Suppressor macrophage treated with lipopolysaccharide for 4 hours (primary cell): ENCODE results near the gene PDGFRA.
"Not testable (repeated sequence)": the region's sequence is repeated elsewhere in the genome, so short reads cannot be mapped to it uniquely, and the experiment has no call there.

Experiments used
- DNase-seq: peaks from one replicate; pipeline ENCODE4 v3.0.0-alpha.2; 2020

Gene PDGFRA

GRCh38 chr4:54228056-54228527, 1.0 kb upstream of the PDGFRA start:
- peak; percentile 58 for DNase-seq

- no peak for DNase-seq
Observed at GRCh38 chr4:54228546-54228945, 547 bp upstream of the PDGFRA start.

GRCh38 chr4:54229631-54230483, 764 bp downstream of the PDGFRA start:
- DNase-seq: no peak

GRCh38 chr4:54230484-54231418, 1.7 kb downstream of the PDGFRA start:
- no peak for DNase-seq

- DNase-seq: no peak
Observed at GRCh38 chr4:54231419-54231767, 2.3 kb downstream of the PDGFRA start.

GRCh38 chr4:54231768-54232688, 2.9 kb downstream of the PDGFRA start:
- no peak for DNase-seq

- DNase-seq: peak; percentile 95
Observed at GRCh38 chr4:54233277-54233696, 4.2 kb downstream of the PDGFRA start.

GRCh38 chr4:54233697-54234496, 4.8 kb downstream of the PDGFRA start:
- DNase-seq: peak; percentile 92

- DNase-seq: no peak
Observed at GRCh38 chr4:54234497-54235205, 5.6 kb downstream of the PDGFRA start.

- not testable (repeated sequence) for DNase-seq
Observed at GRCh38 chr4:54236316-54236715, 7.2 kb downstream of the PDGFRA start.

GRCh38 chr4:54237770-54238169, 8.7 kb downstream of the PDGFRA start:
- no peak for DNase-seq

- DNase-seq: no peak
Observed at GRCh38 chr4:54238389-54238788, 9.3 kb downstream of the PDGFRA start.

GRCh38 chr4:54241268-54241823, 12.3 kb downstream of the PDGFRA start:
- not testable (repeated sequence) for DNase-seq

- DNase-seq: not testable (repeated sequence)
Observed at GRCh38 chr4:54243541-54243940, 14.4 kb downstream of the PDGFRA start.

GRCh38 chr4:54252312-54252711, 23.2 kb downstream of the PDGFRA start:
- DNase-seq: not testable (repeated sequence)

GRCh38 chr4:54254116-54254914, 25.2 kb downstream of the PDGFRA start:
- DNase-seq: no peak

GRCh38 chr4:54254915-54255246, 25.8 kb downstream of the PDGFRA start:
- DNase-seq: no peak

GRCh38 chr4:54255881-54256280, 26.8 kb downstream of the PDGFRA start:
- DNase-seq: no peak
